Mesenchymal stem cell (in vitro differentiated cells and primary cell): ENCODE measurements around the gene PRKCD.

Source experiments
- DNase-seq: peaks from one replicate; pipeline ENCODE4 v3.0.0-alpha.2; 2013
- H2AFZ ChIP-seq: one replicate; pipeline ENCODE4 v1.6.1; 2013; ENCODE audit warnings: low read depth, mild to moderate bottlenecking, control low read depth, inconsistent platforms, low read length, moderate library complexity
- H2AK5ac ChIP-seq: 2 replicates; pipeline ENCODE4 v1.6.1; 2013; ENCODE audit warnings: low read length, moderate library complexity, mild to moderate bottlenecking, inconsistent platforms; ENCODE audit not compliant: severe bottlenecking
- H2BK120ac ChIP-seq: one replicate; pipeline ENCODE4 v1.6.1; 2013; ENCODE audit warnings: low read depth, mild to moderate bottlenecking, inconsistent platforms, low read length, moderate library complexity
- H2BK12ac ChIP-seq, 2 experiments: one replicate each; pipeline ENCODE4 v1.6.1; 2013; ENCODE audit warnings: inconsistent platforms in 2 of 2, low read length in 2 of 2, mild to moderate bottlenecking in 2 of 2, moderate library complexity in 2 of 2, control low read depth in 1 of 2
- H2BK15ac ChIP-seq: one replicate; pipeline ENCODE4 v1.6.1; 2013; ENCODE audit warnings: mild to moderate bottlenecking, low read depth, inconsistent platforms; ENCODE audit not compliant: poor library complexity, severe bottlenecking
- H2BK5ac ChIP-seq: 2 replicates; pipeline ENCODE4 v1.6.1; 2013; ENCODE audit warnings: low read depth, mild to moderate bottlenecking, low read length, control low read depth, inconsistent platforms; ENCODE audit not compliant: poor library complexity, severe bottlenecking
- H3K14ac ChIP-seq, 2 experiments: one replicate each; pipeline ENCODE4 v1.6.1; 2013; ENCODE audit warnings: inconsistent platforms in 2 of 2, low read length in 2 of 2, control low read depth in 1 of 2, mild to moderate bottlenecking in 1 of 2, moderate library complexity in 1 of 2
- H3K18ac ChIP-seq, 2 experiments: one replicate each; pipeline ENCODE4 v1.6.1; 2013; ENCODE audit warnings: inconsistent platforms in 2 of 2, low read length in 2 of 2, control low read depth in 1 of 2, low read depth in 1 of 2, mild to moderate bottlenecking in 1 of 2
- H3K23ac ChIP-seq, 2 experiments: one replicate each; pipeline ENCODE4 v1.6.1; 2013; ENCODE audit warnings: inconsistent platforms in 2 of 2, low read length in 2 of 2, mild to moderate bottlenecking in 2 of 2, moderate library complexity in 2 of 2, control low read depth in 1 of 2
- H3K27ac ChIP-seq: 2 replicates; pipeline ENCODE4 v1.5.1; 2013; ENCODE audit warnings: mild to moderate bottlenecking, moderate library complexity, low read length, control low read depth, inconsistent platforms; ENCODE audit not compliant: poor library complexity, severe bottlenecking
- H3K27me3 ChIP-seq, 2 experiments: 2 replicates each; pipeline versions ENCODE4 v1.6.1 to v1.7.0; 2013; ENCODE audit warnings: low read length in 2 of 2, mild to moderate bottlenecking in 2 of 2, moderate library complexity in 2 of 2, control low read depth in 1 of 2, inconsistent platforms in 1 of 2; ENCODE audit not compliant: control insufficient read depth in 1 of 2, insufficient read depth in 1 of 2
- H3K36me3 ChIP-seq, 2 experiments: 2 replicates each; pipeline versions ENCODE4 v1.6.1 to v1.7.0; 2013; ENCODE audit warnings: low read length in 2 of 2, control low read depth in 1 of 2, inconsistent platforms in 1 of 2, low read depth in 1 of 2, mild to moderate bottlenecking in 1 of 2; ENCODE audit not compliant: insufficient read depth in 2 of 2, control insufficient read depth in 1 of 2
- H3K4ac ChIP-seq, 2 experiments: one replicate each; pipeline ENCODE4 v1.6.1; 2013; ENCODE audit warnings: inconsistent platforms in 2 of 2, low read length in 2 of 2, mild to moderate bottlenecking in 2 of 2, moderate library complexity in 2 of 2, control low read depth in 1 of 2, low read depth in 1 of 2
- H3K4me1 ChIP-seq: 2 replicates; pipeline ENCODE4 v1.6.1; 2013; ENCODE audit warnings: low read depth, low read length, control low read depth; ENCODE audit not compliant: control insufficient read depth, insufficient read depth
- H3K4me2 ChIP-seq: 2 replicates; pipeline ENCODE4 v1.6.1; 2013; ENCODE audit warnings: low read length, mild to moderate bottlenecking, inconsistent platforms; ENCODE audit not compliant: poor library complexity, severe bottlenecking
- H3K4me3 ChIP-seq, 2 experiments: 2 replicates each; pipeline versions ENCODE4 v1.5.1 to v1.7.0; 2013; ENCODE audit warnings: low read length in 2 of 2, mild to moderate bottlenecking in 2 of 2, control low read depth in 1 of 2, low read depth in 1 of 2; ENCODE audit not compliant: insufficient read depth in 1 of 2
- H3K79me1 ChIP-seq: replicated peaks from 2 replicates; pipeline ENCODE4 v1.6.1; 2013; ENCODE audit warnings: mild to moderate bottlenecking, control low read depth, low read length, inconsistent platforms; ENCODE audit not compliant: poor library complexity, severe bottlenecking
- H3K9ac ChIP-seq: 2 replicates; pipeline ENCODE4 v1.7.0; 2013; ENCODE audit warnings: mild to moderate bottlenecking, low read length, moderate library complexity
- H3K9me3 ChIP-seq: 2 replicates; pipeline ENCODE4 v1.7.0; 2013; ENCODE audit warnings: mild to moderate bottlenecking, low read length; ENCODE audit not compliant: control insufficient read depth
- H4K8ac ChIP-seq: one replicate; pipeline ENCODE4 v1.6.1; 2013; ENCODE audit warnings: inconsistent platforms, mild to moderate bottlenecking, low read length, moderate library complexity
- H4K91ac ChIP-seq: one replicate; pipeline ENCODE4 v1.6.1; 2013; ENCODE audit warnings: mild to moderate bottlenecking, low read length, inconsistent platforms
- WGBS: methylation state at CpG from one replicate; pipeline ENCODE4 v1.1.7; 2013; ENCODE audit warnings: mixed read lengths; 5-methylcytosine and 5-hydroxymethylcytosine counted together

PRKCD gene

GRCh38 chr3:53134631-53135232 lies 26.3 kb upstream of the PRKCD start:
- H3K9ac ChIP-seq, result no peak overlapping the region
- no peak overlapping the region for H2BK12ac ChIP-seq
- no peak overlapping the region for H2BK15ac ChIP-seq
- H3K4me2 ChIP-seq, result no peak overlapping the region
- peak; percentile 73 for DNase-seq
- H3K23ac ChIP-seq, result no peak overlapping the region
- H3K4me1 ChIP-seq, result peaks cover 2% of the 10 kb centered on the region
- H3K9me3 ChIP-seq, result no peaks in the 10 kb centered on the region
- no peak overlapping the region for H4K91ac ChIP-seq
- no peak overlapping the region for H2AFZ ChIP-seq
- H3K18ac ChIP-seq, result no peak overlapping the region
- no peak overlapping the region for H3K27ac ChIP-seq
- no peak overlapping the region for H2BK120ac ChIP-seq
- no peak overlapping the region for H3K14ac ChIP-seq
- H3K4me3 ChIP-seq, result no peak overlapping the region
- WGBS, result 32% methylated on average over 6 of the region's 6 CpGs
- H4K8ac ChIP-seq, result no peak overlapping the region
- H3K27me3 ChIP-seq, result no peaks in the 10 kb centered on the region
- no peak overlapping the region for H2BK5ac ChIP-seq
- no peaks in the 10 kb centered on the region for H3K36me3 ChIP-seq
- H3K4ac ChIP-seq, result no peak overlapping the region
- peaks cover 4% of the 10 kb centered on the region for H3K79me1 ChIP-seq
- H2AK5ac ChIP-seq, result no peak overlapping the region

GRCh38 chr3:53137221-53137620 lies 23.8 kb upstream of the PRKCD start:
- H3K4me3 ChIP-seq, result no peak overlapping the region
- H3K4ac ChIP-seq, result no peak overlapping the region
- H3K9me3 ChIP-seq, result no peaks in the 10 kb centered on the region
- H3K27ac ChIP-seq, result no peak overlapping the region
- H2AFZ ChIP-seq, result no peak overlapping the region
- no peak overlapping the region for H3K4me2 ChIP-seq
- H3K23ac ChIP-seq, result no peak overlapping the region
- no peaks in the 10 kb centered on the region for H3K79me1 ChIP-seq
- no peaks in the 10 kb centered on the region for H3K27me3 ChIP-seq
- no peak overlapping the region for H2BK5ac ChIP-seq
- H2BK15ac ChIP-seq, result no peak overlapping the region
- WGBS, result 94% methylated on average over 2 of the region's 2 CpGs
- no peak overlapping the region for H3K14ac ChIP-seq
- no peak overlapping the region for H2BK120ac ChIP-seq
- peaks cover 2% of the 10 kb centered on the region for H3K4me1 ChIP-seq
- no peak overlapping the region for H3K9ac ChIP-seq
- H4K91ac ChIP-seq, result no peak overlapping the region
- no peak overlapping the region for H2BK12ac ChIP-seq
- no peaks in the 10 kb centered on the region for H3K36me3 ChIP-seq
- H3K18ac ChIP-seq, result no peak overlapping the region
- no peak overlapping the region for H2AK5ac ChIP-seq
- no peak for DNase-seq
- no peak overlapping the region for H4K8ac ChIP-seq

GRCh38 chr3:53137835-53138446 lies 23.1 kb upstream of the PRKCD start:
- WGBS, result over 99% methylated on average over 3 of the region's 4 CpGs
- no peaks in the 10 kb centered on the region for H3K9me3 ChIP-seq
- H3K18ac ChIP-seq, result no peak overlapping the region
- no peak overlapping the region for H4K91ac ChIP-seq
- no peak overlapping the region for H3K23ac ChIP-seq
- no peak overlapping the region for H3K4me3 ChIP-seq
- H2AFZ ChIP-seq, result no peak overlapping the region
- DNase-seq, result peak; percentile 38
- no peak overlapping the region for H3K4me2 ChIP-seq
- peaks cover 2% of the 10 kb centered on the region for H3K4me1 ChIP-seq
- H3K4ac ChIP-seq, result no peak overlapping the region
- no peak overlapping the region for H2BK15ac ChIP-seq
- H2BK120ac ChIP-seq, result no peak overlapping the region
- H3K27me3 ChIP-seq, result no peaks in the 10 kb centered on the region
- H3K79me1 ChIP-seq, result no peaks in the 10 kb centered on the region
- H2BK12ac ChIP-seq, result no peak overlapping the region
- H3K9ac ChIP-seq, result no peak overlapping the region
- H2AK5ac ChIP-seq, result no peak overlapping the region
- no peak overlapping the region for H4K8ac ChIP-seq
- H3K27ac ChIP-seq, result no peak overlapping the region
- no peaks in the 10 kb centered on the region for H3K36me3 ChIP-seq
- no peak overlapping the region for H2BK5ac ChIP-seq
- no peak overlapping the region for H3K14ac ChIP-seq

GRCh38 chr3:53139906-53140846 lies 20.8 kb upstream of the PRKCD start:
- no peak overlapping the region for H3K27ac ChIP-seq
- WGBS, result 73% methylated on average over 5 of the region's 6 CpGs
- no peak overlapping the region for H2BK120ac ChIP-seq
- no peak overlapping the region for H3K23ac ChIP-seq
- H2BK12ac ChIP-seq, result no peak overlapping the region
- no peak overlapping the region for H2BK15ac ChIP-seq
- H3K27me3 ChIP-seq, result no peaks in the 10 kb centered on the region
- H3K14ac ChIP-seq, result peak overlapping the region in 1 of 2 experiments; percentile 28
- no peak overlapping the region for H2BK5ac ChIP-seq
- H3K18ac ChIP-seq, result peak overlapping the region in 1 of 2 experiments; percentile 30
- H3K9ac ChIP-seq, result no peak overlapping the region
- H3K79me1 ChIP-seq, result no peaks in the 10 kb centered on the region
- no peak overlapping the region for H2AFZ ChIP-seq
- H3K4me2 ChIP-seq, result no peak overlapping the region
- H3K36me3 ChIP-seq, result no peaks in the 10 kb centered on the region
- H3K4me1 ChIP-seq, result peaks cover 2% of the 10 kb centered on the region
- no peak overlapping the region for H3K4ac ChIP-seq
- peak overlapping the region; percentile 27 for H4K8ac ChIP-seq
- peak overlapping the region; percentile 70 for H4K91ac ChIP-seq
- DNase-seq, result no peak
- no peak overlapping the region for H2AK5ac ChIP-seq
- no peak overlapping the region for H3K4me3 ChIP-seq
- H3K9me3 ChIP-seq, result no peaks in the 10 kb centered on the region
